IMR-90 (cell line): ENCODE data around the gene GBF1. TPM values are rescaled to one million over a fixed set of nuclear protein-coding genes. Genes with fewer than 3 reads are reported as not detected.
A peak's percentile ranks its signal among the peaks of the same experiment; 100 is the strongest.

Source experiments
- ATAC-seq: fragments of 200-7000 bp; cut with Tn5 transposase; 2 replicates; pipeline ENCODE4 v1.9.1; 2020; ENCODE audit warnings: low read depth, mild to moderate bottlenecking, moderate library complexity
- BruUV-seq: library from RNA; stranded (reverse); fragments of 400-500 nt; replicated peaks from 2 replicates; lab custom pipeline; 2021; lab: Mats Ljungman, UMichigan
- CTCF ChIA-PET: fragments of 300-600 bp; formaldehyde crosslinking; extraction: SDS; loops from one replicate; lab custom pipeline; 2021; ENCODE audit warnings: antibody characterized with exemption; lab: Yijun Ruan, JAX
- POLR2A ChIA-PET: fragments of 300-600 bp; sonication (Branson Sonifier 250); formaldehyde crosslinking; loops from one replicate; lab custom pipeline; 2022; ENCODE audit warnings: antibody characterized with exemption; ENCODE audit not compliant: unreplicated experiment; lab: Charles Lee
- DNase-seq: peaks from one replicate; pipeline ENCODE4 v3.0.0; 2013
- H2AFZ ChIP-seq: replicated peaks from 2 replicates; pipeline ENCODE3; 2013; ENCODE audit warnings: low read length, mild to moderate bottlenecking; ENCODE audit not compliant: poor library complexity
- H2AK5ac ChIP-seq: 2 replicates; pipeline ENCODE4 v1.6.1; 2013; ENCODE audit warnings: low read depth, low read length, inconsistent platforms
- H2AK9ac ChIP-seq: replicated peaks from 2 replicates; pipeline ENCODE3; 2013; ENCODE audit warnings: mild to moderate bottlenecking, low read depth, low read length, moderate library complexity; ENCODE audit not compliant: poor library complexity
- H2BK120ac ChIP-seq: 2 replicates; pipeline ENCODE4 v1.6.1; 2013; ENCODE audit warnings: low read depth, low read length, inconsistent platforms
- H2BK15ac ChIP-seq: 3 replicates; pipeline ENCODE4 v1.6.1; 2013; ENCODE audit warnings: low read depth, low read length, inconsistent platforms
- H2BK20ac ChIP-seq: 2 replicates; pipeline ENCODE4 v1.6.1; 2013; ENCODE audit warnings: low read depth, mild to moderate bottlenecking, inconsistent platforms, low read length, moderate library complexity
- H2BK5ac ChIP-seq: 2 replicates; pipeline ENCODE4 v1.6.1; 2013; ENCODE audit warnings: mild to moderate bottlenecking, low read depth, low read length, inconsistent platforms; ENCODE audit not compliant: poor library complexity, severe bottlenecking
- H3K14ac ChIP-seq: replicated peaks from 2 replicates; pipeline ENCODE4 v1.6.1; 2013; ENCODE audit warnings: low read depth, low read length, inconsistent platforms
- H3K18ac ChIP-seq: 2 replicates; pipeline ENCODE4 v1.6.1; 2013; ENCODE audit warnings: low read depth, low read length, control low read depth
- H3K23ac ChIP-seq: 2 replicates; pipeline ENCODE4 v1.6.1; 2013; ENCODE audit warnings: low read depth, low read length, inconsistent platforms
- H3K27ac ChIP-seq: 2 replicates; pipeline ENCODE4 v1.5.1; 2013; ENCODE audit warnings: mild to moderate bottlenecking, control low read depth, low read length; ENCODE audit not compliant: insufficient read depth
- H3K27me3 ChIP-seq: 2 replicates; pipeline ENCODE4 v1.6.1; 2013; ENCODE audit warnings: low read length; ENCODE audit not compliant: control insufficient read depth, insufficient read depth
- H3K36me3 ChIP-seq: 2 replicates; pipeline ENCODE4 v1.6.1; 2013; ENCODE audit warnings: low read length, mixed read lengths; ENCODE audit not compliant: control insufficient read depth, insufficient read depth
- H3K4ac ChIP-seq: 2 replicates; pipeline ENCODE4 v1.6.1; 2013; ENCODE audit warnings: low read depth, low read length, inconsistent platforms
- H3K4me1 ChIP-seq: 2 replicates; pipeline ENCODE4 v1.6.1; 2013; ENCODE audit warnings: low read length, mixed read lengths; ENCODE audit not compliant: control insufficient read depth, insufficient read depth
- H3K4me2 ChIP-seq: 2 replicates; pipeline ENCODE4 v1.6.1; 2013; ENCODE audit warnings: low read depth, mild to moderate bottlenecking, control low read depth, low read length, moderate library complexity
- H3K4me3 ChIP-seq: 2 replicates; pipeline ENCODE4 v1.5.1; 2013; ENCODE audit warnings: low read depth, mild to moderate bottlenecking, control low read depth, low read length, moderate library complexity; ENCODE audit not compliant: insufficient read depth
- H3K56ac ChIP-seq: 2 replicates; pipeline ENCODE4 v1.6.1; 2013; ENCODE audit warnings: low read length, inconsistent platforms; ENCODE audit not compliant: insufficient read depth; ENCODE audit errors: extremely low read depth
- H3K79me1 ChIP-seq, 2 experiments: 2 replicates each; pipeline ENCODE4 v1.6.1; 2013; ENCODE audit warnings: low read length in 2 of 2, inconsistent platforms in 1 of 2, low read depth in 1 of 2
- H3K9ac ChIP-seq: 2 replicates; pipeline ENCODE4 v1.6.1; 2013; ENCODE audit warnings: low read depth, low read length, control low read depth
- H3K9me1 ChIP-seq: 2 replicates; pipeline ENCODE4 v1.6.1; 2013; ENCODE audit warnings: low read length, inconsistent platforms; ENCODE audit not compliant: insufficient read depth
- H3K9me3 ChIP-seq: 2 replicates; pipeline ENCODE4 v1.6.1; 2013; ENCODE audit warnings: low read length; ENCODE audit not compliant: control insufficient read depth, insufficient read depth
- H4K20me1 ChIP-seq: 2 replicates; pipeline ENCODE4 v1.6.1; 2013; ENCODE audit warnings: low read length, inconsistent platforms; ENCODE audit not compliant: insufficient read depth
- H4K5ac ChIP-seq: 2 replicates; pipeline ENCODE4 v1.6.1; 2013; ENCODE audit warnings: mild to moderate bottlenecking, low read depth, low read length, control low read depth
- H4K8ac ChIP-seq, 2 experiments: 2 replicates each; pipeline ENCODE4 v1.6.1; 2013; ENCODE audit warnings: low read depth in 2 of 2, low read length in 2 of 2, control low read depth in 1 of 2, inconsistent platforms in 1 of 2
- H4K91ac ChIP-seq: 2 replicates; pipeline ENCODE4 v1.6.1; 2013; ENCODE audit warnings: low read depth, low read length, inconsistent platforms; ENCODE audit not compliant: insufficient read depth
- NFE2L2 ChIP-seq: fragments of 150-350 bp; IDR thresholded peaks from 2 replicates; pipeline ENCODE4 v1.6.1; 2016; ENCODE audit warnings: low read depth, mild to moderate bottlenecking, low read length
- RFX5 ChIP-seq: IDR thresholded peaks from 2 replicates; pipeline ENCODE4 v1.8.0; 2012; ENCODE audit warnings: low read depth, mild to moderate bottlenecking, low read length, moderate library complexity
- USF2 ChIP-seq: fragments of 150-350 bp; IDR thresholded peaks from 2 replicates; pipeline ENCODE4 v1.6.1; 2017; ENCODE audit warnings: mild to moderate bottlenecking, antibody characterized with exemption, low read length, low read depth
- WGBS, 2 experiments: methylation state at CpG; one replicate each; pipeline versions ENCODE4 v1.1.5 to v1.1.7; 2013; ENCODE audit warnings: missing lambda C conversion rate in 2 of 2; ENCODE audit not compliant: insufficient read length in 1 of 2; ENCODE audit errors: extremely low coverage in 2 of 2; 5-methylcytosine and 5-hydroxymethylcytosine counted together
- dilution Hi-C: fragments of 300-500 bp; cut with HindIII; formaldehyde crosslinking; loops from one replicate; pipeline ENCODE4 v1.14.3; 2018; ENCODE audit warnings: low sequenced_read_pairs; ENCODE audit not compliant: unreplicated experiment
- in situ Hi-C: fragments of 300-500 bp; cut with MboI; formaldehyde crosslinking; loops from 3 replicates; pipeline ENCODE4 v1.14.3; 2019; ENCODE audit warnings: low sequenced_read_pairs, inconsistent platforms, mixed read lengths
- intact Hi-C: fragments of 100-400 bp; cut with micrococcal nuclease; formaldehyde crosslinking; loops from 2 replicates; pipeline ENCODE4 v1.10.0; 2022
- polyA plus RNA-seq, 3 experiments: library from polyadenylated mRNA; depleted of rRNA; stranded (reverse); fragments of >200 nt; gene quantifications; 2 replicates each; pipeline ENCODE4 v1.2.3, GENCODE V29; 2012; ENCODE audit warnings: low replicate concordance in 1 of 3
- total RNA-seq: library from RNA; depleted of rRNA; stranded (reverse); fragments of >200 nt; gene quantifications from 2 replicates; pipeline ENCODE4 v1.2.3, GENCODE V29; 2012

GBF1 gene
- total and polyA plus RNA-seq, 2 of the 4 experiments (the other 2 are of a cell fraction), result 38.7 to 40.1 TPM

- Histone ChIP-seq H4K20me1 (no peaks in the 10 kb centered on the region), H2AK9ac (peak within 1 kb of the TSS; percentile 87), H3K4me3 (peak within 1 kb of the TSS; percentile 38), H3K9me1 (peaks cover 9% of the 10 kb centered on the region; the same call in 1 of the 2 replicates), H3K27ac (no peak within 1 kb of the TSS), H3K27me3 (peaks cover 35% of the 10 kb centered on the region), H4K8ac (no peak within 1 kb of the TSS), H3K9me3 (no peaks in the 10 kb centered on the region), H2BK120ac (no peak within 1 kb of the TSS), H2AFZ (peak within 1 kb of the TSS; percentile 99), H3K4ac (no peak within 1 kb of the TSS), H3K36me3 (peaks cover 5% of the 10 kb centered on the region; the same call in 1 of the 2 replicates), H3K56ac (no peak within 1 kb of the TSS), H4K91ac (no peak within 1 kb of the TSS), H3K9ac (no peak within 1 kb of the TSS), H3K23ac (peak within 1 kb of the TSS; percentile 38; the same call in 1 of the 2 replicates), H3K79me1 (peaks cover 0 to 17% of the 10 kb centered on the region in 2 experiments; a peak in 2 of 4 replicates), H3K4me2 (peak within 1 kb of the TSS; percentile 60), H3K14ac (no peak within 1 kb of the TSS), H2BK5ac (no peak within 1 kb of the TSS), H4K5ac (no peak within 1 kb of the TSS), H2AK5ac (no peak within 1 kb of the TSS), H3K18ac (no peak within 1 kb of the TSS), H2BK20ac (no peak within 1 kb of the TSS), H2BK15ac (no peak within 1 kb of the TSS), H3K4me1 (peaks cover 9% of the 10 kb centered on the region)
- intact Hi-C loops, result no loop called here
- no peak for DNase-seq
- TF ChIP-seq RFX5 (no peak), USF2 (no peak), NFE2L2 (no peak)
- in situ Hi-C loops, result no loop called here
- CTCF ChIA-PET, result no interaction called here
- no TSS peak for BruUV-seq
- dilution Hi-C loops, result no loop called here
- POLR2A ChIA-PET, result interaction anchor here (0.5 kb wide), 1 partner anchor 37 kb away, joined by 7 read pairs; no protein-coding TSS in a partner anchor
- ATAC-seq, result no peak
- WGBS, 2 experiments, result 0% methylated on average over 12 of the region's 45 CpGs; no CpG with 5 or more reads in 1 of the 2 experiments
Observed at GRCh38 chr10:102418622-102419268, 173.4 kb downstream of the GBF1 start, which contains the start of gene PSD. TSS of gene PSD (minus strand) at chr10:102418785. CDS start at chr10:102417038, 1,747 bp downstream.
